Keratinocyte (primary cell): ENCODE data around the gene PPP2CA.

Experiments
- EZH2 ChIP-seq: IDR thresholded peaks from one replicate; pipeline ENCODE4 v1.6.1; 2012; ENCODE audit warnings: inconsistent platforms, mild to moderate bottlenecking, low read length, moderate library complexity
- TF ChIP-seq, protein P1 (sequence below), 3 experiments: IDR thresholded peaks in 1 of 3; conservative IDR thresholded peaks in 1 of 3; optimal IDR thresholded peaks in 1 of 3; 2 replicates in 2 of 3; 3 replicates in 1 of 3; pipeline versions ENCODE3 to v1.5.1; 2011; ENCODE audit warnings: low read length in 3 of 3, mild to moderate bottlenecking in 3 of 3, moderate library complexity in 2 of 3, control low read depth in 1 of 3, inconsistent platforms in 1 of 3; ENCODE audit not compliant: insufficient read depth in 2 of 3; ENCODE audit errors: extremely low read depth in 1 of 3

GRCh38 chr5:134175921-134176510, 49.9 kb downstream of the PPP2CA start:
- TF ChIP-seq, protein P1, sequence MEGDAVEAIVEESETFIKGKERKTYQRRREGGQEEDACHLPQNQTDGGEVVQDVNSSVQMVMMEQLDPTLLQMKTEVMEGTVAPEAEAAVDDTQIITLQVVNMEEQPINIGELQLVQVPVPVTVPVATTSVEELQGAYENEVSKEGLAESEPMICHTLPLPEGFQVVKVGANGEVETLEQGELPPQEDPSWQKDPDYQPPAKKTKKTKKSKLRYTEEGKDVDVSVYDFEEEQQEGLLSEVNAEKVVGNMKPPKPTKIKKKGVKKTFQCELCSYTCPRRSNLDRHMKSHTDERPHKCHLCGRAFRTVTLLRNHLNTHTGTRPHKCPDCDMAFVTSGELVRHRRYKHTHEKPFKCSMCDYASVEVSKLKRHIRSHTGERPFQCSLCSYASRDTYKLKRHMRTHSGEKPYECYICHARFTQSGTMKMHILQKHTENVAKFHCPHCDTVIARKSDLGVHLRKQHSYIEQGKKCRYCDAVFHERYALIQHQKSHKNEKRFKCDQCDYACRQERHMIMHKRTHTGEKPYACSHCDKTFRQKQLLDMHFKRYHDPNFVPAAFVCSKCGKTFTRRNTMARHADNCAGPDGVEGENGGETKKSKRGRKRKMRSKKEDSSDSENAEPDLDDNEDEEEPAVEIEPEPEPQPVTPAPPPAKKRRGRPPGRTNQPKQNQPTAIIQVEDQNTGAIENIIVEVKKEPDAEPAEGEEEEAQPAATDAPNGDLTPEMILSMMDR (optimal IDR thresholded peaks at IDR 0.05 in 1 of 3, IDR thresholded peaks at IDR 0.05 in 1 of 3, conservative IDR thresholded peaks at IDR 0.05 in 1 of 3; ENCODE audit: extremely low read depth in 1 of 3, insufficient read depth in 2 of 3, low read length in 3 of 3), result no peak
- TF ChIP-seq EZH2, result no peak
